C4-2B (cell line): Measurements from ENCODE around the gene DEFB123.

Experiments used
- H3K27ac ChIP-seq: fragments of 450-650 bp; 2 replicates; pipeline ENCODE4 v1.5.1; 2017
- ZFX ChIP-seq: fragments of 450-650 bp; IDR thresholded peaks from 2 replicates; pipeline ENCODE4 v1.6.1; 2017
- TF ChIP-seq, protein P1 (sequence below): fragments of 450-650 bp; conservative IDR thresholded peaks from 2 replicates; pipeline ENCODE4 v1.5.1; 2017; ENCODE audit warnings: mild to moderate bottlenecking

The DEFB123 gene

DNA sequence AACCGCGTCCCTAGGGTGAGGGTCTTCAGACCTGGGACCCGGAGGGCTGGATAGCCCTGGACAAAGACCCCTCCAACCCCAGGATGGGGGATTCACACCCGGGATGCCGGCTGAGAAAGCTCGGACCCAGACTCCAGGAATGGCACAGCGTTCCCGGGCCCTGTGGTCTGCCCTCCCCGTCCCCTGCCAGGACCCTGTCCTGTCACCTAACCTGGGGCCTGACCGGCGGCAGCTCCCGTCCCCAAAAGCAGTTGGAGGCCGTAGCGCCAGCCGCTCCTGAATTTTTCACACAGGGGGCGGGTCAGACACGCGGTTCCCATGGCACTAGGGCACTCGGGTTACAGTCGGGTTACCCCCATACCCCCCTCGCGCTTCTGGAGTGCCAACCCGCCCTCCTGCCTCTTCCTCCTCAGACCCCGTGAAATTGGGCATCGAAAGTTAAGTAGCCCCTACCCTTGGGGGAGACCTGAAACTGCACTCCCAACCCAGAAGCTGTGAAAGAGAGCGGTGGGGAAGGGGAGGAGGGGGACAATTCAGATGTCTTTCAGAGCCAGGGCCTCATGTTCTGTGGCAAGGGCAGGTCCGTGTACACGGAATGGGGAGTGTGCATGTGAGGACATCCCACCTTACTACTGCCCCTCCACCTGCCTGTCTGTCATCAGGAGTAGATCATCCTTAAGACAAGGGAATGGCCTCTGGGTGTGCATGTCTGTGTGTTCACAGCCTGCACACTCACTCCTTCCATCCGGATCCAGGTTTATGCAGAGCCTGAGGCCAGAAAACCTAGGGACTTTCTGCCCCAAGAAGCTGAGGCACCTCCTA is 35.3 kb downstream of the DEFB123 start:
- TF ChIP-seq, protein P1, sequence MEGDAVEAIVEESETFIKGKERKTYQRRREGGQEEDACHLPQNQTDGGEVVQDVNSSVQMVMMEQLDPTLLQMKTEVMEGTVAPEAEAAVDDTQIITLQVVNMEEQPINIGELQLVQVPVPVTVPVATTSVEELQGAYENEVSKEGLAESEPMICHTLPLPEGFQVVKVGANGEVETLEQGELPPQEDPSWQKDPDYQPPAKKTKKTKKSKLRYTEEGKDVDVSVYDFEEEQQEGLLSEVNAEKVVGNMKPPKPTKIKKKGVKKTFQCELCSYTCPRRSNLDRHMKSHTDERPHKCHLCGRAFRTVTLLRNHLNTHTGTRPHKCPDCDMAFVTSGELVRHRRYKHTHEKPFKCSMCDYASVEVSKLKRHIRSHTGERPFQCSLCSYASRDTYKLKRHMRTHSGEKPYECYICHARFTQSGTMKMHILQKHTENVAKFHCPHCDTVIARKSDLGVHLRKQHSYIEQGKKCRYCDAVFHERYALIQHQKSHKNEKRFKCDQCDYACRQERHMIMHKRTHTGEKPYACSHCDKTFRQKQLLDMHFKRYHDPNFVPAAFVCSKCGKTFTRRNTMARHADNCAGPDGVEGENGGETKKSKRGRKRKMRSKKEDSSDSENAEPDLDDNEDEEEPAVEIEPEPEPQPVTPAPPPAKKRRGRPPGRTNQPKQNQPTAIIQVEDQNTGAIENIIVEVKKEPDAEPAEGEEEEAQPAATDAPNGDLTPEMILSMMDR = no peak
- no peak overlapping the region for H3K27ac ChIP-seq

DNA sequence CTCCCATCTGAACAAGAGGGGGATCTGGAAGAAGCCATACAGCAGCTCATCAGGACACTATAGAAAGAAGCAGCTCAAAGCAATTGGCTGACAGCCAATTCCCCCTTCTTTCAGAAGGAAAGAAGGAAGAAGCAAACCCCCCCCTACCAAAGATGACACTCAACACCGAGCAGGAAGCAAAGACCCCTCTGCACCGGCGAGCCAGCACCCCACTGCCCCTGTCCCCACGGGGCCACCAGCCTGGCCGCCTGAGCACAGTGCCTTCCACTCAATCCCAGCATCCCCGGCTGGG is 35.8 kb downstream of the DEFB123 start:
- TF ChIP-seq ZFX = no peak
- TF ChIP-seq, protein P1 = no peak

DNA sequence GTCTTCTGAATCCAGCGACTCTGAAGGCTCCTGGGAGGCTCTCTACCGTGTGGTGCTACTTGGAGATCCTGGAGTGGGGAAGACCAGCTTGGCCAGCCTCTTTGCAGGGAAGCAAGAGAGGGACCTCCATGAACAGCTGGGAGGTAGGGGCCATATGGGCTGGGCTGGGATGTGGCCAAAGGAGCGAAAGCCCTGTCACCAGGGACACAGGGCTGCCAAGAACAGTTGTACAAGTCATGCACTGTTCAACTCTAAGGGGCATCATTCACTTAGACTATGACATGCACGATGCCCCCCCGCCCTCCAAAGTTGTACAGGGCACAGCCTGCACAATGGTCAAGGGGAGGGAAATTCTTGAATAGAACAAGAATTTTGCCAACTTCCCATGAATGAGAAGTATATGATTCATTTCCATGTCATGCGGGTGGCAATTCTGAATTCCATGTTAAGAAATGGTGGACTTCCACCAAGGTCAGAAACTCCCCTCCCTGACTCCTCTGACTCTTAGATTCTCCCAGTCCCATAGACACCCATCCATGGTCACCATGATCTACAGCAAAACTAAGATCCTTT is 36.3 kb downstream of the DEFB123 start:
- H3K27ac ChIP-seq = no peak overlapping the region
- no peak for TF ChIP-seq ZFX
- TF ChIP-seq, protein P1 = no peak

More for the DNA sequence above, 35.8 kb downstream of the DEFB123 start:
- no peak overlapping the region for H3K27ac ChIP-seq

DNA sequence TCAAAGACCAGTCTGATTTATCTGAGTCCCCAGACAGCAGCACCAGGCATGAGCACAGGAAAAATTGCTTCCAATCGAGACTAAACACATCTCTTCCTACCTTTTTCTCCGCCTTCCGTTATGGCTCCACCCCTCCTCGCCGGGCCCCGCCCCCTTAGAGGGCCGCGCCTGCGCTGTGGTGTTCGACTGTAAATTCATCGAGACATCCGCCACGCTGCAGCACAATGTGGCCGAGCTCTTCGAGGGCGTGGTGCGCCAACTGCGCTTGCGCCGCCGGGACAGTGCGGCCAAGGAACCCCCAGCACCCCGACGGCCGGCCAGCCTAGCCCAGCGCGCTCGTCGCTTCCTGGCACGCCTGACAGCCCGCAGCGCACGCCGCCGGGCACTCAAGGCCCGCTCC is 43.6 kb downstream of the DEFB123 start:
- TF ChIP-seq ZFX = no peak
- TF ChIP-seq, protein P1 = no peak
- no peak overlapping the region for H3K27ac ChIP-seq

DNA sequence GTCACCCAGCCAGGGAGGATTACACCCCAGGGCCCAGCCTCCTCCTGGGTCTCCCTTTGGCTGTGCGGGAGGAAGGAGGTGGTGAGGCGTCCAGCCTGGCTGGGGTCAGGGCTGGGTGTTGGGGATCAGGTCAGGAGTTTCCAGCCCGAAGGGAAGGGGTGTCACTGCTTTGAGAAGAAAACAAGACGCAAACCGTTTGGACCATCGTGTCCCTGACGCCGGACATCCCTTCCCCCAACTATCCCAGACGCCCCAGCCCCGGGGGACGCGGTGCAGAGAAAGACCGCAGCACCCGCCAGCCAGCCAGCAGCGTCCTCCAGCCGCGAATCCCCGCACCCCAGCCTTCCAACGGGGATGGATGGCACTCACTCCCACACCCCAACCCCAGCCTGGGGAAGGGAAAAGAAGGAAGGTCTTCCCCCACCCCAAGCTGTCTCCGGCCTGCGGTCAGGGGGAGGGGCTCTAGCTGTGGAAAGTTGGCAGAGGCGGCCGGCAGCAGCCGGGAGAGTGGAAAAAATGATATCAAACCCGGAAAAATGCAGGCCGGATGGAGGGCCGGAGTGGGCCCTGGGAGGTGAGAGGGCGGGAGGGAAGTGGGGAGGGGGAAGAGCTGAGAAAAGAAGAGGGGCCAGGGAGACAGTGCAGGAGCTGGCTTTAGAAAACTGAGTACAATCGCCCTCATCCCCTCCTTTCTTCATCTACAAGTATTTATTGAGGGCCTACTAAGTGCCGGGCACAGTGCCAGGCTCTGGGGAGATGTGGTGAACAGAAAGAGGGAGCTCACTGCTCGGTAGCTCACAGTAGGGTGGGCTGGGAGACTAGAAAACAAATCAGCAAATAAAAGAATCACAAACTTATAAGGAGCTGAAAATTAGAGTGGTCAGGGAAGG is 45.3 kb downstream of the DEFB123 start:
- H3K27ac ChIP-seq = no peak overlapping the region
- TF ChIP-seq ZFX = no peak
- TF ChIP-seq, protein P1 = no peak

DNA sequence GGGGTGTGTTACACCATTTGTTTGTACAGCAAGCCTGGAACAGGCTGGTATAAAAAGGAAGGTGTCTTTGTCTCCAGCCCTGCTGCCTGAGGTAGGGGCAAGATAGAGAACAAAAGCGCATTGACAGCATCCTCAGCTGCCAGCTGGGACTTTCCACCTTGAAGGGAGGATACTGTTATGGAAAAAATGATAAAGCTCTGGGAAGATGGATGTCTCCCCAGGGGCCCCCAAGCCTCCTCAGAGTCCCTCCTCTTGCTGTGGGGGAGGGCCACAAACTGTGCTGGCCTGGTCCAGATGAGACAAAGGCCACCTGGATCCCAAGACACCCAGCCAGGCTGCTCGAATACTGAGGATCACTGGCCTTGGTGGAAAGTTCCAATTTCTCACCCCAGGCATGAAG is 47.7 kb downstream of the DEFB123 start:
- no peak for TF ChIP-seq ZFX
- TF ChIP-seq, protein P1 = no peak
- H3K27ac ChIP-seq = no peak overlapping the region

DNA sequence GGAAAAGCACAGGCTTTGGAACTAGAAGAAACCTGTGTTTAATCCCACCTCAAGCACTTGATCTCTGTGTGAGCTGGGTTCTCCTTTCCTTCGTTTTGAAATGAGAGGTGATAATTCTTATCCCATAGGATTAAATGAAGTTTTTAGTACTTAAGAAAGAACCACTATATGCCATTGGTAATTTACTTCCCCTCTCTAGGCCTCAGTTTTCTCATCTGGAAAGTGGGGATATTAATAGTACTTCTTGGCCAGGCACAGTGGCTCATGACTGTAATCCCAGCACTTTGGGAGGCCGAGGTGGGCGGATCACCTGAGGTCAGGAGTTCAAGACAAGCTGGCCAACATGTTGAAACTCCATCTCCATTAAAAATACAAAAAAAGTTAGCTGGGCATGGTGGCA is 48.7 kb downstream of the DEFB123 start:
- no peak for TF ChIP-seq ZFX
- TF ChIP-seq, protein P1 = no peak

More for the DNA sequence above, 48.7 kb downstream of the DEFB123 start:
- H3K27ac ChIP-seq = no peak overlapping the region
